Testis (tissue), 2 donors: ENCODE measurements around the gene ADAMTS13.

Source experiments
- CTCF ChIP-seq, 3 experiments: fragments of 450-650 bp in 2 of 3; fragments of 200-600 bp in 1 of 3; sonication (generic) in 1 of 3; IDR thresholded peaks; one replicate each; pipeline ENCODE4 v1.5.1; 2016 to 2019; ENCODE audit warnings: antibody characterized with exemption in 3 of 3, mild to moderate bottlenecking in 2 of 3, moderate library complexity in 1 of 3
- POLR2A ChIP-seq: fragments of 450-650 bp; IDR thresholded peaks from one replicate; pipeline ENCODE4 v1.6.1; 2017; ENCODE audit warnings: antibody characterized with exemption, mild to moderate bottlenecking, moderate library complexity

- TF ChIP-seq CTCF (IDR thresholded peaks at IDR 0.05) (no peak), POLR2A (no peak)
Measured at GRCh38 chr9:133430244-133430643, 8.1 kb downstream of the ADAMTS13 start.
